GM12878 (cell line): ENCODE results near the gene NUDCD2. TPM values are rescaled to one million over a fixed set of nuclear protein-coding genes. Genes with fewer than 3 reads are reported as not detected.

Source experiments
- BACH1 ChIP-seq: fragments of 450-650 bp; IDR thresholded peaks from 2 replicates; pipeline ENCODE4 v1.6.1; 2017; ENCODE audit warnings: mild to moderate bottlenecking, borderline replicate concordance
- BHLHE40 ChIP-seq, 2 experiments: fragments of 450-650 bp in 1 of 2; IDR thresholded peaks; 2 replicates each; pipeline ENCODE4 v1.6.1; 2011 to 2017; ENCODE audit warnings: low read depth in 2 of 2, borderline replicate concordance in 1 of 2, improper control_type of control experiment in 1 of 2, low read length in 1 of 2, mild to moderate bottlenecking in 1 of 2
- BMI1 ChIP-seq: fragments of 450-650 bp; IDR thresholded peaks from 2 replicates; pipeline ENCODE4 v1.6.1; 2016; ENCODE audit warnings: mild to moderate bottlenecking, moderate library complexity, borderline replicate concordance
- CEBPZ ChIP-seq: fragments of 150-350 bp; IDR thresholded peaks from 2 replicates; pipeline ENCODE4 v1.6.1; 2016; ENCODE audit warnings: low read depth, low read length
- CHD1 ChIP-seq: IDR thresholded peaks from 2 replicates; pipeline ENCODE4 v1.6.1; 2012; ENCODE audit warnings: low read depth, low read length, improper control_type of control experiment
- CHD2 ChIP-seq: IDR thresholded peaks from 2 replicates; pipeline ENCODE4 v1.6.1; 2011; ENCODE audit warnings: low read depth, low read length, improper control_type of control experiment, borderline replicate concordance
- CREB1 ChIP-seq: IDR thresholded peaks from 2 replicates; pipeline ENCODE4 v1.6.1; 2012; ENCODE audit warnings: low read depth, mild to moderate bottlenecking, inconsistent platforms
- CREM ChIP-seq: IDR thresholded peaks from 2 replicates; pipeline ENCODE4 v1.6.1; 2014; ENCODE audit warnings: antibody characterized with exemption, low read depth
- DPF2 ChIP-seq: fragments of 450-650 bp; IDR thresholded peaks from 2 replicates; pipeline ENCODE4 v1.6.1; 2017; ENCODE audit warnings: mild to moderate bottlenecking
- E2F4 ChIP-seq: IDR thresholded peaks from 2 replicates; pipeline ENCODE4 v1.6.1; 2012; ENCODE audit warnings: low read depth, low read length, improper control_type of control experiment
- ELK1 ChIP-seq: IDR thresholded peaks from 2 replicates; pipeline ENCODE4 v1.6.1; 2012; ENCODE audit warnings: low read depth, low read length, improper control_type of control experiment
- GATAD2B ChIP-seq: fragments of 450-650 bp; conservative IDR thresholded peaks from 2 replicates; pipeline ENCODE4 v1.6.1; 2017; ENCODE audit warnings: low read depth, mild to moderate bottlenecking, moderate library complexity
- IKZF1 ChIP-seq: fragments of 450-650 bp; conservative IDR thresholded peaks from 2 replicates; pipeline ENCODE4 v1.6.1; 2017; ENCODE audit warnings: antibody characterized with exemption, mild to moderate bottlenecking
- IRF5 ChIP-seq: fragments of 450-650 bp; IDR thresholded peaks from 2 replicates; pipeline ENCODE4 v1.6.1; 2017; ENCODE audit warnings: borderline replicate concordance
- JUND ChIP-seq: IDR thresholded peaks from 2 replicates; pipeline ENCODE4 v1.6.1; 2012; ENCODE audit warnings: low read depth, mild to moderate bottlenecking, low read length, improper control_type of control experiment, moderate library complexity
- LARP7 ChIP-seq: fragments of 450-650 bp; IDR thresholded peaks from 2 replicates; pipeline ENCODE4 v1.6.1; 2017; ENCODE audit warnings: mild to moderate bottlenecking
- NFYB ChIP-seq: IDR thresholded peaks from 2 replicates; pipeline ENCODE4 v1.6.1; 2011; ENCODE audit warnings: low read depth, mild to moderate bottlenecking, low read length, improper control_type of control experiment, moderate library complexity; ENCODE audit not compliant: insufficient read depth
- POLR2AphosphoS5 ChIP-seq: IDR thresholded peaks from 2 replicates; pipeline ENCODE4 v1.6.1; 2011; ENCODE audit warnings: mild to moderate bottlenecking, low read length, inconsistent platforms
- POU2F2 ChIP-seq: IDR thresholded peaks from 3 replicates; pipeline ENCODE4 v1.6.1; 2011; ENCODE audit warnings: low read depth, mild to moderate bottlenecking, low read length, borderline replicate concordance
- RFX5 ChIP-seq: IDR thresholded peaks from 2 replicates; pipeline ENCODE4 v1.6.1; 2011; ENCODE audit warnings: low read depth, low read length, improper control_type of control experiment
- RUNX3 ChIP-seq: IDR thresholded peaks from 2 replicates; pipeline ENCODE4 v1.6.1; 2012; ENCODE audit warnings: low read length, inconsistent platforms
- SMAD5 ChIP-seq: IDR thresholded peaks from 2 replicates; pipeline ENCODE4 v1.6.1; 2016; ENCODE audit warnings: antibody characterized with exemption, low read depth
- SMARCA5 ChIP-seq: fragments of 450-650 bp; IDR thresholded peaks from 2 replicates; pipeline ENCODE4 v1.6.1; 2017; ENCODE audit warnings: mild to moderate bottlenecking
- SMC3 ChIP-seq: IDR thresholded peaks from 2 replicates; pipeline ENCODE4 v1.6.1; 2011; ENCODE audit warnings: low read length, improper control_type of control experiment, borderline replicate concordance
- SREBF1 ChIP-seq: IDR thresholded peaks from 2 replicates; pipeline ENCODE4 v1.6.1; 2012; ENCODE audit warnings: mild to moderate bottlenecking, low read length
- SUPT20H ChIP-seq: IDR thresholded peaks from 2 replicates; pipeline ENCODE4 v1.6.1; 2011; ENCODE audit warnings: low read depth, mild to moderate bottlenecking, low read length, moderate library complexity, borderline replicate concordance; ENCODE audit not compliant: control insufficient read depth
- TARDBP ChIP-seq: IDR thresholded peaks from 2 replicates; pipeline ENCODE4 v1.6.1; 2016; ENCODE audit warnings: borderline replicate concordance
- polyA plus RNA-seq, 11 experiments: library from polyadenylated mRNA; depleted of rRNA in 4 of 11; unstranded in 6 of 11; stranded (reverse) in 5 of 11; fragments of >200 nt; fragmentation: Nextera tagmentation in 4 of 11; fragmentation: Illumina TruSeq in 1 of 11; extraction: Ambion mirVana in 4 of 11; extraction: Trizol in 1 of 11; gene quantifications; 1 replicate in 1 of 11; 2 replicates in 10 of 11; pipeline versions ENCODE4 v1.2.1 to v1.2.3, GENCODE V29; 2011 to 2016; ENCODE audit warnings: inconsistent platforms in 2 of 11, missing spikeins in 2 of 11, low read depth in 1 of 11
- total RNA-seq, 4 experiments: library from RNA; depleted of rRNA in 3 of 4; stranded (reverse); fragments of >200 nt in 3 of 4; fragmentation: Illumina TruSeq in 1 of 4; extraction: Trizol in 1 of 4; gene quantifications; 2 replicates each; pipeline versions ENCODE4 v1.2.1 to v1.2.3, GENCODE V29; 2013 to 2021

NUDCD2 gene
- total and polyA plus RNA-seq, 10 of the 15 experiments (the other 5 are each of a cell fraction or from before 2014, with no cell fraction given), result 9.1 to 133 (median 24.6) TPM

- TF ChIP-seq E2F4 (peak; percentile 91), SREBF1 (0 out of 2 replicates have a peak, but pooled peaks have one; percentile 10), BMI1 (no peak), SMARCA5 (no peak), CREM (no peak), CHD2 (no peak), SMAD5 (no peak; the same call in 1 of the 2 replicates), ELK1 (no peak), CEBPZ (no peak), JUND (no peak), IKZF1 (no peak), RUNX3 (0 out of 2 replicates have a peak, but pooled peaks have one; percentile 0), CREB1 (no peak), RFX5 (no peak), BHLHE40 (IDR thresholded peaks at IDR 0.05; ENCODE audit: borderline replicate concordance in 1 of 2, low read depth in 2 of 2, low read length in 1 of 2) (no peak), BACH1 (no peak), IRF5 (no peak), TARDBP (no peak), POLR2AphosphoS5 (peak; percentile 63; the same call in 1 of the 2 replicates), GATAD2B (no peak), POU2F2 (peak; percentile 69; the same call in 1 of the 3 replicates), SMC3 (no peak), CHD1 (no peak), LARP7 (peak; percentile 40; the same call in 1 of the 2 replicates), NFYB (no peak), SUPT20H (no peak), DPF2 (no peak)
Measured at GRCh38 chr5:163460562-163461171, 765 bp upstream of the NUDCD2 start, which contains the start of gene HMMR (continued).
